GM19351 (cell line): ENCODE results near the gene PML.
"Not testable (repeated sequence)": the region's sequence is repeated elsewhere in the genome, so short reads cannot be mapped to it uniquely, and the experiment has no call there.

Experiments
- ATAC-seq: cut with Tn5 transposase; IDR thresholded peaks from one replicate; pipeline ENCODE4 v1.9.1; 2021; ENCODE audit warnings: mild to moderate bottlenecking, moderate library complexity; ENCODE audit not compliant: unreplicated experiment

The PML gene

DNA sequence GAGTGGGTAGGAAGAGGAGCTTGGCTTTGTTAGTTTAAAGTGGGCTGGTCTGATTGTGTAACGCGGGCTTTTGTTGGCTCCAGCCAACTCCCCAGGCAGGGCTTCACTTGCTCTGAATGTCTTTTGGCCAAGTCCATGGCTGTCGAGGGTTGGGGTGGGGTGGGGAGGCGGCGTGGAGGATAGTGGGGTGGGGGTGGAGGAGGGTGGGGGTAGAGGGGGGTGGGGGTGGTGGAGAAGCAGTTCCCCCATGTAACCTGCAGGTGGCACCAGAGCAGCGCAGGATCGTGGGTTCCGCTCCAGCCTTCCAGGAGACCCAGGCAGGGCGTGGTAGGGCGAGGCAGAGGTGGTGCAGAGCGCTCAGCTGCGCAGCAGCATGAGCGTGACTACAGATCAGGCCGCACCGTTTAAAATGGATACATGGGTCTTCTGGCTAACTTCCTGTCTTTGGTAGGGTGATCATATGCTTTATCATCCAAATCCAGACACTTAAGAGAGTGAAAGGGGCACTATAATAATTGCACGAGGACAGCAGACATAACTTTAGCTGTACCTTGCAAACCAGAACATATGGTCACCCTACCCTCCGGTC lies 59.5 kb downstream of the PML start:
- ATAC-seq, result no peak

- no peak for ATAC-seq
Measured at GRCh38 chr15:74055804-74056203, 61.3 kb downstream of the PML start.

GRCh38 chr15:74056330-74056729 lies 61.8 kb downstream of the PML start:
- ATAC-seq, result not testable (repeated sequence)

GRCh38 chr15:74059050-74059833 lies 64.7 kb downstream of the PML start:
- ATAC-seq, result not testable (repeated sequence)

DNA sequence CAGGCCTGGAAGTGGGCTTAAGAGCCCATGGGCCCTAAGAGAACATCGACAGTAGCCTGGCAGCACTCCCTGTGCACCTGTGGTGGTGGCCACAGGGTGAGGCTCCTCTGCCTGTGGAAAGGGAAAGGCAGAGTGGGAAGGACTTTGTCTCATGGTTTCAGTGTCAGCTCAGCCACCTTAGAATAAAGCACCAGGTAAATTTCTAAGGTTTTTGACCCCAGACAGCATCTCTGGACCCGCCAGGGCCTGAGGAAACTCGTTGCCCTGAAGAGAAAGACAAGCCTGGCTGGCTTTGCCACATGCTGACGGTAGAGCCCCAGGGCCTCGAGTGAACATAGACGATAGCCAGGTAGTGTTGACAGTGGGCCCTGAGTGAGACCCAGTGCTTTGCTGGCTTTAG lies 65.7 kb downstream of the PML start:
- ATAC-seq, result no peak

GRCh38 chr15:74062236-74062635 lies 67.7 kb downstream of the PML start:
- no peak for ATAC-seq

DNA sequence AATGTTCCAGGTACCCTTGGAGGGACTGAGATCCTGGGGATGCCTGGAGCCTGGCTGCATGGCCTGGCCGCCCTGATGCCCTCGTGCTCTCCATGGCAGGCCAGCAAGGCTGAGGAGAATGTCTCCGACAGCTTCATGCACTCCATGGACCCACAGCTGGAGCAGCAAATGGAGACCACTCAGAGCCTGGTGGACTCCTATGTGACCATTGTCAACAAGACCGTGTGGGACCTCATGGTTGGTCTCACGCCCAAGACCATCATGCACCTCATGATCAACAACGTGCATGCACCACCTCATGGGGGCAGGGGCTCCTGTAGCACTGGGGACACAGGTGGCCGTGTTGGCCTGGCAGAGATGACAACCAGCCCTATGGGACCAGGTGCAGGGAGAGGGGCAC lies 68.2 kb downstream of the PML start:
- ATAC-seq, result no peak

GRCh38 chr15:74063425-74064146 lies 69.1 kb downstream of the PML start:
- ATAC-seq, result not testable (repeated sequence)

DNA sequence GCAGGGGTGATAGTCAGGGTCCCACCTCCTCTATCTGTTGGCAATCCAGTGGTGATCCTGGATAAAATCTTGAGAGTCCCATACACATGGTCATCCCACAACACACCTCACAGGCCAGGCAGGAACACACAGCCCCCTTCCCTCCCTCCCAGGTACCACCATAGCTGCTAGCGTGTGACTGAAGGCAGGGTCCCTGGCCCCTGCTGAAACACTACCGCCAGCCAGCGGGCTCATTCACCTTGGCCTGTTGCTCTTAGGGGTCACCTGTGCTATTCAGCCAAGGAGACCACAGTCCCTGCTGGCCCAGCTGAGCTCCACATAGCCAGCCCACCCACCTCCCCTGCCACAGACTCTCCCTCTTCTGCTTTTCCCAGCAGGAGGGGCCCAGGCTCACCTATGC lies 69.7 kb downstream of the PML start:
- not testable (repeated sequence) for ATAC-seq

DNA sequence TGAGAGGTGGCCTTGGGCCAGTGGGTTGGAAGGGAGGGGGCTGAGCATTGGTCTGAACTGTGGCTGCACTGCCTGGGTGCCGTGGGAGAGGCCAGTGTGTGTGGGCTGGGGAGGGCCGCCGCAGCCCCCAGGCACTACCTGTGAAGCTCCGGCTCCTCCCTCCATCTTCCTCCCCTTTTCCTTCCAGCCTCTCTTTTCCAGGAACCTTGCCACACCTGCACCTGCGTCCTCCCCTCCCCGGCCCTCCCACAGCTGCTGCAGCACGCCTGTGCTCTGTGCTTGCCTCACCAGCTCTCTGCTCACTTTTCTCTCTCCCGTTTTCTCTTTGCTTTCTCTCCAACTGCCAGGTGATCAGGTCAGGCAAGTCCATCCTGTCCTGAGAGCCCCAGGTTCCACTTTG lies 70.3 kb downstream of the PML start:
- ATAC-seq, result not testable (repeated sequence)

DNA sequence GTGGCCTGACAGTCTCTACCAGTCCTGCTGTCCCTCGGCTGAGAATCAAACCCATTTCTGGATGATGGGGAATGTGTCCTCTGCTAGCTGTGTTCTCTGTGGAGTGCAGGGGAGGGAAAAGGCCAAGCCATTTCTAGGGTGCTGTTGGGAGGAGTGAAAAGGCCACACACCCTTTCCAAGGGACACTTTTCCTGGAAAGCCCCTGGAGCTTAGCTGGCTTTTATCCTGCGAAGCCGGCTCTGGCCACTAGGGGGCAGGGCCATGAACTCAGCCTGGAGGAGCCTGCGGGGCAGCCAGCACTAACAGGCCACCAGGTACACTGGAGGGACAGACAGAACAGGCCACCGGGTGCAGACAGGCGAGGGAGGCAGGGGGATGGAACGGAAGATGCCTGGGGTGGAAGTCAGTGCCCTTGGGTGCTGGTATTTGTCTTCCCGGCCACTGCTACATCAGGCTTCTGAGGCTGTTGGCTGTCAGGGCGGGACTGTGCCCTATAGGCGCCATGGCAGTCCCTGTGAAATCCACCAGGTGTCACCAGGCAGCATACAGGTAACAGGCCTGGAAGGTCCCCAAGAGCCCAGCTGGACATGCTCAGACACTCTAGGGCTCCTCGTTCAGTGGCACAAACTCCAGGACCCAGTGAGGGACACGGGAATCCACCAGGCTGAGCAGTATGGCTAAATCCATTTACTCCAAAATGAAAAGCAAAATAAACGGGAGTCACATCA lies 71.3 kb downstream of the PML start:
- not testable (repeated sequence) for ATAC-seq

DNA sequence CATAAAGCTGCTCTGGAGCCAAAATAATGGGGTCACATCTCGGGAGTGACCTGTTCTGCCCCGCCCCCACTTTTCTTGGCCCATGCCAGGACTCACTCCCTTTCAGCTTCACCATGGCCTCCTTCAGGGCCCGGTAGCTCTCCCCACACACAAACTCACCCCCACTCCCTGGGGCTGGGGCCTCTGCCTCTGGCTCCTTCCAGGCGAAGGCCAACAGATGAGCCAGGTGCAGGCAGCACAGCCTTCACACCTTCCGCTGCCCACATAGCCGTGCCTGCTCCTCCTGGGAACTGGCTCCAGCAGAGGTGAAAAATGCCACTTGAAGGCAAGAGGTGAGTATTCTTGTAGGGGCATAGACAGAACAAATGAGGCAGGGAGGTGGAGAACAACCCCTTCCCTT lies 77.1 kb downstream of the PML start:
- ATAC-seq, result not testable (repeated sequence)

DNA sequence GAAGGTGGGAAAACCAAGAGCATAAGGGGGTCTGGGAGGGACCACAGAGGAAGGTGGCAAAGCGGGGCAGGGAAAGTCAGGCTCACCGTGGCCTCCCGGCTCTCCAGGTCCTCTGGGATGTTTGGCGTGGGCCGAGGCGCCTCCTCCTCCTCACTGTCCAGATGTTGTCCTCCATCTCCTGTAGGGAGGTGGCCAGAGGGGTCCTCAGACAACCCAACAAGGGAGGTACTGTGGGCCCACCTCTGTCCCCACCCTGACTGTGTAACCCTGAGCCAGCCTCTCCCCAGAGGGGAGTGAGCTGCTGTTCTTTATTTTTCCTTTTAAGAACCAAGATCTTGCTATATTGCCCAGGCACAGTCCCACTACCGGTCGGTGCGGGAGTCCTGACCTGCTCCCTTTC lies 77.6 kb downstream of the PML start:
- ATAC-seq, result not testable (repeated sequence)

DNA sequence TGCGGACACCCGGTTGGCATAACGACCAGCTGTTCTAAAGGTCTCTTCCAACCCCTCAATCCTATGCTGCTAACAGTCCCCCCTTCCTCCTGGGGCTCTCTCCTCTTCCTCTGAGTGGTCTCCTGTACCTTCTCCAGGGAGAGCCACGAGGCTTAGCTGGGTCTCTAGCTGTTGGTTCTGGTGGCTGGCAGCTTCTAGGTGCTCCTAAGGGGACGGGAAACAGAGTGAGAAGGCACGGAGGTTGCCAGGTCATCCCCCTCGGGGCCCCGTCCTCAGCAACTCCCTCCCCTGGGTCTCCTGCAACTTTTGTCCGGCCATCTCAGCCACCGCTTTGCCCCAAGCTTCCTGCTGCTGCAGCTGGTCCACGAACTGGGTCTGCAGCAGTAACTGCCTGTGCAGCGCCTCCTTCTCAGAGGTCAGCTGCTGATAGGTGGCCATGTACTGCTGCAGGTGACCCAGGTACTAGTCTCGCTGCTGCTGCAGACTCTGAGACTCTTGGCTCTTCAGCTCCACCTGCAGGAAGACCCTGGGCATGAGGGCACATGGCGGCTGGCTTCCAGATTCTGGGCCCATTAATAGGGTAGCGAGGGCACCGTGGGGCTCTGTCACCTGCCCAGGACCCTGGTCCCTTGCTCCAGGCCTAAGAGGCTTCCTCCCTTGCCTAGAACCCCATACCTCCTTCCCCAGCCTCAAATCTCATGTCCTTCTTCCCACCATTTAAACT lies 78.3 kb downstream of the PML start:
- not testable (repeated sequence) for ATAC-seq

GRCh38 chr15:74075781-74076180 lies 81.3 kb downstream of the PML start:
- ATAC-seq, result not testable (repeated sequence)

DNA sequence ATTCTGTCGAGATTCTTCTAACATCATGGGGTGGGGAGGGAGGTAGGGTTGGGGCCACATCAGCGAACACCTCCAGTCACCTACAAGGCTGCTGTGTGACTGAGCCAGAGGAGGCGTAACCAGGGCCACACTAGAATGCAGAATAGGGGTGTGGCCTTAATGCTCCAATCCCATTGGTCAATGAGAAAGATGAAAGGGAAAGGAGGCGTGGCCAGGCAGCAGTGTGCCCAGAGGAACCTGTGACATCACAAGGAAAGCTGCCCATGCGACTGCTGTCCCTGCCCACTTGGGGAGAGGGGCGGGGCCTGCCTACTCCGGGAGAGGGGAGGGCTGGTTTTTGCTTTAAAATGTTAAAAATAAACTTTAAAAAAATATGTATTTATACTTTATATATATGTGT lies 87.9 kb downstream of the PML start, which contains the start of gene GOLGA6A:
GOLGA6A (minus strand) TSS at position 101 of the 400 bp plus-strand sequence; CDS start at position 60, 41 bp downstream.
- not testable (repeated sequence) for ATAC-seq

- ATAC-seq, result not testable (repeated sequence)
Measured at GRCh38 chr15:74094567-74094966, 100.1 kb downstream of the PML start.

DNA sequence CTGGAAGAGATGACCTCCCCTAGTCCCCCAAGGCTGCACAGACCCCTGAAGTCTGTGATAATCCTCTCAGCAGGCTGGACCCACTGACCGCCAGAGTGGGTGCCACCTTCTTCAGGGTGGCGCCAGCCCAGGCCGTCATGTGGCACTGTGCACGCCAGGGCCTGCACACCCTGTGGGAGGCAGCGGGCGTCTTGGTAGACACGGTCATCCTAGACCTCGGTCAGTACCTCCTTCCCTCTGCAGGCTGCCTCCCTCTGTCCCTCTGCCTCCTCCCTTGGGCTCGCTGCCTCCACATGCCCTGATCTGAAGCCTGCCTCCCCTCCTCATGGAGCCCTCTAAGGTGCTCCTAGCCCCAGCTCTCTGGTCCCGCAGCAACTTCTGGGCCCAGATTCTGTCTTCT lies 101.1 kb downstream of the PML start:
- ATAC-seq, result not testable (repeated sequence)

- not testable (repeated sequence) for ATAC-seq
Measured at GRCh38 chr15:74096753-74097474, 102.4 kb downstream of the PML start.
